AG10803 (cell line): Measurements from ENCODE around the gene LRPAP1.

Experiments used
- DNase-seq: peaks from one replicate; pipeline ENCODE4 v3.0.0; 2010; ENCODE audit warnings: low read depth
- H3K4me3 ChIP-seq: 2 replicates; pipeline ENCODE4 v1.5.1; 2011; ENCODE audit warnings: mild to moderate bottlenecking, low read length, control low read depth
- TF ChIP-seq, protein P1 (sequence below): conservative IDR thresholded peaks from 2 replicates; pipeline ENCODE4 v1.5.1; 2011; ENCODE audit warnings: mild to moderate bottlenecking, low read length, control low read depth, inconsistent platforms

The LRPAP1 gene

DNA sequence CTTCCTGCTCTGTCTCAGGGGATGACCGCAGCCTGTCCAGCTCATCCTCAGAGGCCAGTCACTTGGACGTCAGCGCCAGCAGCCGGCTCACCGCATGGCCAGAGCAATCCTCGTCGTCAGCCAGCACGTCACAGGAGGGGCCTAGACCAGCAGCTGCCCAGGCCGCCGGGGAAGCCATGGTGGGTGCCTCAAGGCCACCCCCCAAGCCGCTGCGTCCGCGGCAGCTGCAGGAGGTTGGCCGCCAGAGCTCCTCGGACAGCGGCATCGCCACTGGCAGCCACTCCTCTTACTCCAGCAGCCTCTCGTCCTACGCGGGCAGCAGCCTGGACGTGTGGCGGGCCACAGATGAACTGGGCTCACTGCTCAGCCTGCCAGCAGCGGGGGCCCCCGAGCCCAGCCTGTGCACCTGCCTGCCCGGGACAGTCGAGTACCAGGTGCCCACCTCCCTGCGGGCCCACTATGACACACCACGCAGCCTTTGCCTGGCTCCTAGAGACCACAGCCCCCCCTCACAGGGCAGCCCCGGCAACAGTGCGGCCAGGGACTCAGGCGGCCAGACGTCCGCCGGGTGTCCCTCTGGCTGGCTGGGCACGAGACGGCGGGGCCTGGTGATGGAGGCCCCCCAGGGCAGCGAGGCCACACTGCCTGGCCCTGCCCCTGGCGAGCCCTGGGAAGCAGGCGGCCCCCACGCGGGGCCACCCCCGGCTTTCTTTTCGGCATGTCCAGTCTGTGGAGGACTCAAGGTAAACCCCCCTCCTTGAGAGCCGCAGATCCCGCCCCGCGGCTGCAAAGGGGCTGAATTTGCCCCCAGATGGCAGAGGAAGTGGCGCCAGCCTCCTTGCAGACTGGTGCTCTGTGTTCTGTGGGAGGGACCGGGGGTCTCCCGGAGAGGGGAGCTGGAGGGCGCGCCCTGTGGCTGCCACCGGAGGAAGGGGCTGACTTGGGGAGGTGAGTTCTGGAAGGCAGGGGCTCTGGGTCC is 39.2 kb downstream of the LRPAP1 start:
- no peak for DNase-seq

DNA sequence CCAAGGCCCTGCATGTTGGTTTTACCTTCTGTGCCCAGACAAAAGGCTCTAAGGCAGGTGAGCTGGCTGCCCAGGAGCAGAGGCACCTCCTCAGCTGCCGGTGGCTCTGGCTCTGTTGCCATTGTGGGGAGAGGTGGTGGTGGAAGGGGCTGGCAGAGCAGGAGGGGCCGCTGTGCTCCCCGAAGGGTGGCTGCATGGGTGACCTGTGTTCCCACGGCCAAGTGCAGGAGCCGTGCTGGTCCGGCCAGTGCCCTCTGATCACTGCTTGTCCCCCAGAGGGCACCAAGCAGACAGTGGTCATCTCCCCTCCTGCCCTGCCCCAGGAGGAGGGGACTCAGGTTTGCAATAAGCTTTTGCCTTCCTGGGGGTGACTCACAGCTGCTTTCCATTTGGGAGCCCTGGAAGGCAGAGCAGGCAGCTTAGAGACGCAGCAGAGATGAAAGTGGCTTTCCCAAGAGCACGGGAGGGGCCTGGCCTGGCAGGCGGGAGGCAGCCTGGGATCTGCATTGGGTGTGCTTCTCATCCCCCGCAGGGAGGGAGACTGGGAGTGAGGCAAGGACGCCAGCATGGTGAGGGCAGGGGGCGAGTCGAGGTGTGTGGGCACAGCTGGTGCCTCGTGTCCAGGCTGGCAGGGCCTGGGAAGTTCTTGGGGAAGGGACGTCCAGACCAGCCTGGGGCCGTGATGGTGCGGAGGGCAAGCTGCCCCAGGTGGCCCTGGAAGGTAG is 40.4 kb downstream of the LRPAP1 start:
- TF ChIP-seq, protein P1, sequence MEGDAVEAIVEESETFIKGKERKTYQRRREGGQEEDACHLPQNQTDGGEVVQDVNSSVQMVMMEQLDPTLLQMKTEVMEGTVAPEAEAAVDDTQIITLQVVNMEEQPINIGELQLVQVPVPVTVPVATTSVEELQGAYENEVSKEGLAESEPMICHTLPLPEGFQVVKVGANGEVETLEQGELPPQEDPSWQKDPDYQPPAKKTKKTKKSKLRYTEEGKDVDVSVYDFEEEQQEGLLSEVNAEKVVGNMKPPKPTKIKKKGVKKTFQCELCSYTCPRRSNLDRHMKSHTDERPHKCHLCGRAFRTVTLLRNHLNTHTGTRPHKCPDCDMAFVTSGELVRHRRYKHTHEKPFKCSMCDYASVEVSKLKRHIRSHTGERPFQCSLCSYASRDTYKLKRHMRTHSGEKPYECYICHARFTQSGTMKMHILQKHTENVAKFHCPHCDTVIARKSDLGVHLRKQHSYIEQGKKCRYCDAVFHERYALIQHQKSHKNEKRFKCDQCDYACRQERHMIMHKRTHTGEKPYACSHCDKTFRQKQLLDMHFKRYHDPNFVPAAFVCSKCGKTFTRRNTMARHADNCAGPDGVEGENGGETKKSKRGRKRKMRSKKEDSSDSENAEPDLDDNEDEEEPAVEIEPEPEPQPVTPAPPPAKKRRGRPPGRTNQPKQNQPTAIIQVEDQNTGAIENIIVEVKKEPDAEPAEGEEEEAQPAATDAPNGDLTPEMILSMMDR = no peak
- peak; percentile 49 for DNase-seq

More for the DNA sequence above, 39.2 kb downstream of the LRPAP1 start:
- no peak overlapping the region for H3K4me3 ChIP-seq
- TF ChIP-seq, protein P1 = no peak

DNA sequence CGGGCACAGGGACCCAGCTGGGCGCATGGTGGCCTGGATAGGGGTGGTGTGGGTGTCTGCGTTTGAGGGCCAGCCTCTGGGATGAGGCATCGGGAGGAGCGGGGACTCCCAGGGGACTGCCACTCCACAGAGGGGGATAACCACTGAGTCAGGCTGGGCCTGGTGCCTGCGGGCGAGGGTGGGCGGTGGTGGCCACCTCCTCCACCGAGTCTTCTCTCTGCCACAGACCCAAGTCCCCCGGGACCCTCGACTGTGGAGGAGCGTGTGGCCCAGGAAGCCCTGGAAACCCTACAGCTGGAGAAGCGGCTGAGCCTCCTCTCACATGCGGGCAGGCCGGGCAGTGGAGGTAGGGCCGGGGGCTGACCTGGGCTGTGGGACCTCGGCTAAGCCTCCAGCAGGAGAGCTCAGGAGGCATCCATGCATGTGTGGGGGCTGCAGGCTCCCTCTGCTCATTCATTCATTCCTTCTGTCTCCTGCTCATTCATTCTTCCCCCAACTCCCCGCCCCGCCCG is 42.7 kb downstream of the LRPAP1 start:
- no peak overlapping the region for H3K4me3 ChIP-seq
- TF ChIP-seq, protein P1 = no peak
- DNase-seq = no peak

More for the DNA sequence above, 40.4 kb downstream of the LRPAP1 start:
- no peak overlapping the region for H3K4me3 ChIP-seq

- TF ChIP-seq, protein P1 = no peak
- H3K4me3 ChIP-seq = no peak overlapping the region
- no peak for DNase-seq
Observed at GRCh38 chr4:3488820-3489219, 43.4 kb downstream of the LRPAP1 start.

- TF ChIP-seq, protein P1 = no peak
- DNase-seq = no peak
Observed at GRCh38 chr4:3487861-3488260, 44.4 kb downstream of the LRPAP1 start.

GRCh38 chr4:3486541-3487540 is 45.4 kb downstream of the LRPAP1 start:
- no peak overlapping the region for H3K4me3 ChIP-seq
- no peak for DNase-seq
- TF ChIP-seq, protein P1 = no peak

More at GRCh38 chr4:3487861-3488260, 44.4 kb downstream of the LRPAP1 start:
- H3K4me3 ChIP-seq = no peak overlapping the region
